ENCODE measurements around the gene MED1.

The MED1 gene

DNA sequence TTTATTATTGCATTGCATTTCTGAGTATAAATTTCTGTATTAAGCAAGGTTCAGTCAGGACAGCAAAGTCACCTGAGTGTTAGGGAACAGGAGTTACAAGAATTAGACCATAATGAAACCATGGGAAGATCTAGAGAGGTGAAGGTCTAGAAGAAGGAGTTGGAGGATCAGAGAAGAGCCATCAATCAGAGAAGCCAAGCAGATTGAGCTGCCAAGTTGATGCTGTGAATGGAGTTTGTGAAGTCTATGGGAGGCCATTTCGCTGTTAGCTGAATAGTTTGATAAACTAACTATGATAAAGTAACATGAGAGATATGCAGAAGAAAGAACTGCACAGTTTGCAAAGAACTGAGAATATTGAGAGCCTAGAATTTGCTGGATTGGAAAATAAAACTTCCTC is 90.0 kb downstream of the MED1 start:
- no peak for DNase-seq

DNA sequence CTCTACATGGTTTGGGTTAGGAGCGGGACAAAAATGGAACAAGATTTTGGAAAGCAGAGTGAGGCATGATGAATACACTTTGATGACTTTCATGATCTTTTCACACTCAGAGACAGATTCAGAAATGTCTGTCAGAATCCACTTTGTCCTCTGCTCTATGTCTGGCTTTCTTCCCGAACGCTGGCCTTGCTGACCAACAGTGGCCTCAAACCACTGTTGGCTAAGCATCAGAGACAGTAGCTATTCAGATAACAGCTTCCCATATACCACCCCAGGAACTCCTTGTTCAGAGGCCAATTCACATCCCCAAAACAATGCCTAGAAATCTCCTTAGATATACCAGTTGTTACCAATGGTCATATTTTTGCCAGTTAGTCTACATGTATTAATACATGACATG is 90.5 kb downstream of the MED1 start:
- DNase-seq, result no peak

DNA sequence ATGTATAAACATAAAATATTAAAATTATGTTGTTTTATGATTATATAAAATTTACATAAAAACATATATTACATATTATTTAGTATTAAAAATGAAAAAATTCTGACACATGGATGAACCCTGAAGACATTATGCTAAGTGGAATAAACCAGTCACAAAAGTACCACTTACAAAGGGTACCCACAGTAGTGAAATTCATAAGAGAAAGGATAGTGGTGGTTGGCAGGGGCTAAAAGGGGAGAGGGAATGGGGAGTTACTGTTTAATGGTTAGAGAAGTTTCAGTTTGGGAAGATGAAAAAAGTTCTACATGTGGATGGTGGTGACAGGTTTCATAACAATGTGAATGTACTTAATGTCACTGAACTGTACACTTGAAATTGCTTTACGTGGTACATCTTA is 91.1 kb downstream of the MED1 start:
- DNase-seq, result no peak

DNA sequence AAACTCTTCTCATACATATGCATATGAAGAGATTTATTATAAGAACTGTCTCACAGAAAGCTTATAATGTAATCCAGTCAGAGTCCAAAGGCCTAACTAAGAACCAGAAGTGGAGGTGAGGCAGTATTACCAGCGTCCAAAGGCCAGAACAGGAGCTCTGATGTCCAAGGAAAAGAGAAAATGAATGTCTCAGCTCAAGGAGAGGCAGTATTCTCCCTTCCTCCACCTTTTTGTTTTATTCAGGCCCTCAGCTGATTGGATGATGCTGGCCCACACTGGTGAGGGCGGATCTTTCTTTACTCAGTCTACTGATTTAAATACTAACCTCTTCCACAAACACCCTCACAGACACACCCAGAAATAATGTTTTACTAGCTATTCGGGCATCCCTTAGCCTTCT is 93.1 kb downstream of the MED1 start:
- no peak for DNase-seq

DNA sequence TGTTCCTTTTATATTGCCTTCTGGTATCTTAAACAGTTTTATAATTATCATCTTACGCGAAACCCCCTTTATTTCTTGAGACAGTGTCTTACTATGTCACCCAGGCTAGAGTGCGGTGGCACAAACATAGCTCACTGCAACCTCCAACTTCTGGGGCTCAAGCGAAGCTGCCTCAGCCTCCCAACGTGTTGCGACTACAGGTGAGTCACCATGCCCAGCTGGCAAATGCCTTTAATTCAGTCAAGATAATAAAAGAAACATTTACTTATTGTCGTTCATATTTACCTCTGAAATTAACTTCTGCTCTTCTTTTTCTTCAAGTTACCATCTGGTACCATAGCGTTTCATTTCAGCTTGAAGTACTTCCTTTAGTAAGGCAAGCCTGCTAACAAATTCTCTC is 93.6 kb downstream of the MED1 start:
- DNase-seq, result no peak

All from DMS79 treated with DMSO at 0.1 percent for 48 hours (cell line).